Measurements from ENCODE around the gene RRAD.
A peak's percentile ranks its signal among the peaks of the same experiment; 100 is the strongest.
"Not testable (repeated sequence)": the region's sequence is repeated elsewhere in the genome, so short reads cannot be mapped to it uniquely, and the experiment has no call there.

The RRAD gene

DNA sequence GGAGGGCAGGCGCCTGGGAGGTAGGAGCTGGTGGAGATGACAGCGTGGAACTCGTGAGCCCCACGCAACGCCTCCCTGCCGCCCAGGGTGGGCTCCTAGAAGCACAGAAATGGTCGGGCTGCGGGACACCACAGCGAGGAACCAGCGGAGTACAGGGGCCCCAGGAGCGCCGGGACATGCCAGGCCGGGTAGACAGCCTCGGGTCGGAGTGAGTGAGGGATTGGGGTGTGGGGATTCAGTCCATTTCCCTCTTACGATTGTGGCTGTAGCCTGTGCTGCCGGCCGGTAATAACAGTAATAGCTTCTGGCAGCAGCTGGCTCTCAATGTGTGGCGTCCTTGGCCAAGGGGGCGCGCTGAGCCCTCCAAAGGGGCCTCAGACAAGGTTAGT is 23.5 kb upstream of the RRAD start:
- Histone ChIP-seq H3K27ac (no peak overlapping the region), H3K4me3 (peak overlapping the region; percentile 76)
- no peak for DNase-seq (ENCODE audit: low spot score)
- TF ChIP-seq, protein P1, sequence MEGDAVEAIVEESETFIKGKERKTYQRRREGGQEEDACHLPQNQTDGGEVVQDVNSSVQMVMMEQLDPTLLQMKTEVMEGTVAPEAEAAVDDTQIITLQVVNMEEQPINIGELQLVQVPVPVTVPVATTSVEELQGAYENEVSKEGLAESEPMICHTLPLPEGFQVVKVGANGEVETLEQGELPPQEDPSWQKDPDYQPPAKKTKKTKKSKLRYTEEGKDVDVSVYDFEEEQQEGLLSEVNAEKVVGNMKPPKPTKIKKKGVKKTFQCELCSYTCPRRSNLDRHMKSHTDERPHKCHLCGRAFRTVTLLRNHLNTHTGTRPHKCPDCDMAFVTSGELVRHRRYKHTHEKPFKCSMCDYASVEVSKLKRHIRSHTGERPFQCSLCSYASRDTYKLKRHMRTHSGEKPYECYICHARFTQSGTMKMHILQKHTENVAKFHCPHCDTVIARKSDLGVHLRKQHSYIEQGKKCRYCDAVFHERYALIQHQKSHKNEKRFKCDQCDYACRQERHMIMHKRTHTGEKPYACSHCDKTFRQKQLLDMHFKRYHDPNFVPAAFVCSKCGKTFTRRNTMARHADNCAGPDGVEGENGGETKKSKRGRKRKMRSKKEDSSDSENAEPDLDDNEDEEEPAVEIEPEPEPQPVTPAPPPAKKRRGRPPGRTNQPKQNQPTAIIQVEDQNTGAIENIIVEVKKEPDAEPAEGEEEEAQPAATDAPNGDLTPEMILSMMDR (IDR thresholded peaks at IDR 0.05): no peak

DNA sequence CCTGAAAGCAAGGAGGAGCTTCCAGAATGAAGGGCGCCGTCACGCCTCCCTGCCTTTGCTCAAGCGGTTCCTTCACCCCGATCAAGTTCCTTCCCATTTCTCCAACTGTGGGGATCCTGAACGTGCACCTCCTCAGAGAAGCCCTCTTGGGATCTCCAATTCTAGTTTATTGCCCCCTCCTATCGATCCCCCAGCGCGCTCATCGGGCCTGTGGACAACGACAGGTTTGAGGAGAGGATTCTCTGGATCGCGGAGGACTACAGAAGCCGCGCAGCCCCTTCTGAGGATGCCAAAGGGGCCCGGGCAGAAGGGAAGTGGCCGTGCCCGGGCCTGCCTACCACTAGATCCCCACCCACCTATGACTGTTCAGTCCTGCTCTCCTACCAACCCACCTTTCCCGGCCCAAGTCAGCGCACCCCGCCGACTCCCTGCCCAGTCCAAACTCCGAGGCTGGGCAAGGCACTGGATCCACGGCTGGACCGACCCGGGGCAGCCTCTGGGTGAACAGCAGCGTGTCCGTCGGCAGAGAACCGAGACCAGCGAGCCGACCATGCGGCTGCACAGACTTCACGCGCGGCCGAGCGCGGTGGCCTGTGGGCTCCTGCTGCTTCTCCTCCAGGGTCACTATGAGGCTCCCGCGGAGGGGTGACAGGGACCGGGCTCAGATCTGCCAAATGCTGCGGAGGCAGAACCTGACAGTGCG is 22.9 kb upstream of the RRAD start:
- peak overlapping the region; percentile 76 for H3K4me3 ChIP-seq
- H3K27ac ChIP-seq: no peak overlapping the region
- TF ChIP-seq, protein P1 (IDR thresholded peaks at IDR 0.05): no peak
- DNase-seq (ENCODE audit: low spot score): no peak

DNA sequence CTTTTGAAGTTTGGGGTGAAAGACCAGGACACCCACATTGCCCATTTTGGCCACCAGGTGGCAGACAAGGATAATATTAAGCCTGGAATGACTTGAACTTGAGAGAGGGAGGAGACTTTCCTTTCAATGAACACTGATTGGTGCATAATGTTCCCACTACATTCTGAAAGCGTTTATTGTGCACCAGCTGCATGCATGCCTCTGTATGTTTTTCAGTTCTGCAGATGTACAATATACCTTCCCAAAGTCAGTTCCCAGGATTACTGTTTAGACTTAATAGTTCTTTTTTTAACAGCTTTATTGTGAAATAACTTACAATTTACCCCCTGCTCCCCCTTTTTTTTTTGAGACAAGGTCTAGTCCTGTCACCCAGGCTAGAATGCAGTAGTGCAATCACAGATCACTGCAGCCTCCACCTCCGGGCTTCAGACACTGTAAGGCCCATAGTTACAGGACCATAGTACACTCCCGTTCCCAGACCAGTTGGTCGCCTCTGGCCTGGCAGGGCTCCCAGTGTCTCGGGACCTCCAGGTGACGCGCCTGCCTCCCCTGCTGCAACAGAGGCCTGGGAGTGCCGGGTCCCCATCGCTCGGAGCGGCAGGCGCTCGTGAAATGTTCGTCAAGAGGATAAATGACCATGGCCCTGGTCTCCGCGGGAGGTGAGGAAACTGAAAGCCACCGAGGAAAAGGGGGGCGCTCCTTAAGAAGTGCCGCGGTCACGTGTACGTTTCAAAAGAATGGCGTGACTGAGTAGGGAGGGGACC is 22.1 kb upstream of the RRAD start:
- Histone ChIP-seq H3K4me3 (peak overlapping the region; percentile 76), H3K27ac (peak overlapping the region in 1 of 2 donors; percentile 38)
- DNase-seq (ENCODE audit: low spot score): peak; percentile 86
- TF ChIP-seq, protein P1 (IDR thresholded peaks at IDR 0.05): peak; percentile 84

DNA sequence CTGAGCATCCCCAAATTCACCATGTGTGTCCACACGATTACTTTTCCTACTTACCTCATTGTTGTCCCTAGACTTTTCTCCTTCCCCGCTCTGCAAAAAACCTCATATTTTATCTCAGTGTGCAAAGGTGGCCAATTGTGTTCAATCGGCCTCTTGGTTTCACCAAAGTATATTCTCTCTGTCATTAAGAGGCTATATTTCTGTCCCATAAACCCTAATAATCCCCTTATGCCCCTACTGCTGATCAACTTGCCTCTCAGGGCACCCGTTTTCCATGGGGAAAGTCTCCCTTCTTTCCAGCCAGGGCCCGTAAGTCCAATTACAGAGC is 21.6 kb upstream of the RRAD start:
- no peak overlapping the region for H3K4me3 ChIP-seq
- DNase-seq (ENCODE audit: low spot score): no peak
- H3K27ac ChIP-seq: no peak overlapping the region
- TF ChIP-seq, protein P1 (IDR thresholded peaks at IDR 0.05): no peak

DNA sequence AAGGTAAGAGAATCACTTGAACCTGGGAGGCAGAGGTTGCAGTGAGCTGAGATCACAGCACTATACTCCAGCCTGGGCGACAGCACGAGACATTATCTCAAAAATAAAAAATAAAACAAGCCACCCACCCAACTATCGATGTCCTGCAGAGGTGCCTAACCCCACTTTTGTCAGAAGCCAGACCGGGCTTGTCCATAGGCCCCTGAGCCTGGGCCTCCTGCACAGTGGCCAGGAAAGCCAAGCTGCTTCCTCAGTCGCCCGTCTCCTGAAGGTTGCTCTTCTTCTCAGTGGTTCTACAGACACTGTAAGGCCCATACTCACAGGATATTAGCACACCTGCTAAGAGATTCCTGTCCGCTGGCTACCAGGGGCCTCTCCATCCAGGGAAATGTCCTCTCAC is 21.2 kb upstream of the RRAD start:
- no peak for DNase-seq (ENCODE audit: low spot score)
- TF ChIP-seq, protein P1 (IDR thresholded peaks at IDR 0.05): no peak
- Histone ChIP-seq H3K4me3 (no peak overlapping the region), H3K27ac (no peak overlapping the region)

DNA sequence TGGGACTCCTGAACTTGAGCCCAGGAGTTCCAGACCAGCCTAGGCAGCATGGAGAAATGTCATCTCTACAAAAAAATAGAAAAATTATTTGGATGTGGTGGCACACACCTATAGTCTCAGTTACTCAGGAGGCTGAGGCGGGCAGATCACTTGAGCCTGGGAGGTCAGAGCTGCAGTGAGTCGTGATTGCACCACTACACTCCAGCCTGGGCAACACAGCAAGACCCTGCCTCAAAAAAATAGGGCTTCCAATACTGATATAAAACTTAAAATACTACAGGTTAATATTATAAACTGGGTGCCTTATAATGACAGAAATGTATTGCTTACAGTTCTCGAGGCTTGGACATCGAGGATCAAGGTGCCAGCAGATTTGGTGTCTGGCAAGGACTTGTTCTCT is 20.6 kb upstream of the RRAD start:
- no peak for DNase-seq (ENCODE audit: low spot score)
- Histone ChIP-seq H3K27ac (no peak overlapping the region), H3K4me3 (no peak overlapping the region)
- TF ChIP-seq, protein P1 (IDR thresholded peaks at IDR 0.05): no peak

DNA sequence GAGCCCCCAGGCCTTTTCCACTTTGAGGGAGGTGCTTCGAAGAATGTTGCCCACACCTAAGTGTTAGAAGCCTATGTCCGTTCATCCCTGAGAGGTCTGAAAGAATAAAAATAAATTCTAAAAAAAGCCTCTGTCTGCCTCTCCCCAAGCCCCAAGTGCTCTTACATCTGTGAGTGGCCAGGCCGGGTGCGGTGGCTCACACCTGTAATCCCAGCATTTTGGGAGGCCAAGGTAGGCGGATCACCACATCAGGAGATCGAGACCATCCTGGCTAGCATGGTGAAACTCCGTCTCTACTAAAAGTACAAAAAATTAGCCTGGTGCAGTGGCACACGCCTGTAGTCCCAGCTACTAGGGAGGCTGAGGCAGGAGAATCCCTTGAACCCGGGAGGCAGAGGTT is 19.6 kb upstream of the RRAD start:
- not testable (repeated sequence) for H3K4me3 ChIP-seq; H3K27ac ChIP-seq; DNase-seq (ENCODE audit: low spot score)
